IgD-negative memory B cell (primary cell): ENCODE data around the gene SDHAF3. TPM values are rescaled to one million over a fixed set of nuclear protein-coding genes. Genes with fewer than 3 reads are reported as not detected.
"Not testable (repeated sequence)": the region's sequence is repeated elsewhere in the genome, so short reads cannot be mapped to it uniquely, and the experiment has no call there.

Experiments used
- H3K27ac Mint-ChIP-seq, 3 donors: one replicate each; pipeline ENCODE4 v1.8.0; 2020 to 2022; ENCODE audit warnings: mild to moderate bottlenecking in 3 of 3, mixed read lengths in 3 of 3, moderate library complexity in 1 of 3
- H3K27me3 Mint-ChIP-seq: one replicate; pipeline ENCODE4 v1.8.0; 2021; ENCODE audit warnings: mixed read lengths
- H3K36me3 Mint-ChIP-seq: one replicate; pipeline ENCODE4 v1.8.0; 2020; ENCODE audit warnings: mild to moderate bottlenecking, mixed read lengths
- H3K4me1 Mint-ChIP-seq, 3 donors: one replicate each; pipeline ENCODE4 v1.8.0; 2020 to 2022; ENCODE audit warnings: mixed read lengths in 3 of 3, mild to moderate bottlenecking in 1 of 3
- H3K4me3 Mint-ChIP-seq, 4 donors: one replicate each; pipeline ENCODE4 v1.8.0; 2020 to 2022; ENCODE audit warnings: mild to moderate bottlenecking in 4 of 4, mixed read lengths in 4 of 4, moderate library complexity in 3 of 4
- H3K9me3 Mint-ChIP-seq, 3 donors: one replicate each; pipeline ENCODE4 v1.8.0; 2020 to 2021; ENCODE audit warnings: mixed read lengths in 3 of 3, mild to moderate bottlenecking in 1 of 3
- polyA plus RNA-seq: library from polyadenylated mRNA; unstranded; fragments of 300-500 nt; fragmentation: Illumina TruSeq; gene quantifications from one replicate; pipeline ENCODE4 v1.2.3, GENCODE V29; 2021

Gene SDHAF3
- polyA plus RNA-seq, 1 donor from 2014 or later, result 37.9 TPM

DNA sequence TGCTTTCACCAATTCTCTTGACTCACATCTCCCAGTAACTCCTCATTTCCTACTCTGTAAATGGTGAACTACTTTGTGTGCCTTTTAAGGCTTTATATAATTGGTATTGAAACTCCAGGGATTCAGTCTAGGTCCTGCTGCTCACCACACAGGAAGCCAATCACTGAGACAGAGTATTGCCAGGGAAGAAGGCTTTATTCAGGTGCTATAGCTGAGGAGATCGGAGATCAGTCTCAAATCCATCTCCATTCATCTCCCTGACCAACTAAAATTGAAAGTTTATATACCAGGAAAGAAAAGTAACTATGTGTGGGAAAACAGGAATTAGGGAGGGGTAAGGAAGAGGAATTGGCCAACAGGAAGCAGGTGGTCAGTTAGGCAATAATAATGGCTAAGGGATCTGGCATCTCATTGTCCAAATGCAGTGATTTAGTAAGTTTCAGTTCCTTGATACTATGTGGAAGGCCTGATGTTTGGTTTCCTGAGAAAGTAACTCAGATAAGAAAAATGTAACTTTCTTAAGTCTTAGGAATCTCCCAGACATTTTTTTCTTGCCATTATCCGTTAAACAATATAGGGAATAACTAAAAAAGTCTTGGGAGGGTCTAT, 10.2 kb upstream of the SDHAF3 start:
- H3K27me3 Mint-ChIP-seq, result peaks cover 6% of the 10 kb centered on the region

DNA sequence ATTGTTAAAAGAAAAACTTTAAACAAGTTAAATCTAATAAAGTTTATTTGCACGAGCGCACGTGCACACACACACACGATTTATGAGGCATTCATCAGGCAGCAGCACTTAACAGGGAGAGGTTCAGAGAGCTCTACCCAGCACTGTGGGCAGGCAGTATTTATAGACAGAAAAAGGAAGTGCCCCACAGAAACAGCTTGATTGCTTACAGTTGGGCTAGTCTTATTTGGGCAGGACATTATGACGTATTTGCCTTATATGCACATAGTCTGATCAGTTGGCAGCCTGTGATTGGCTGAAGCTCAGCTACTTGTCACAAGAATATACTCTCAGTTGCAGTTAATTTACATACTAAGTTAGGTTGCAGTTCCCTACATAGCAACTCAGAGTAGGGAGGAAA, 1.2 kb upstream of the SDHAF3 start:
- no peaks in the 10 kb centered on the region for H3K36me3 Mint-ChIP-seq
- peaks cover 22 to 38% (median 29%) of the 10 kb centered on the region in 3 donors for H3K4me1 Mint-ChIP-seq
- peak overlapping the region; percentile 53 to 99 (median 92) for H3K4me3 Mint-ChIP-seq
- H3K27me3 Mint-ChIP-seq, result no peaks in the 10 kb centered on the region
- H3K9me3 Mint-ChIP-seq, result peaks cover 0 to 4% (median 0%) of the 10 kb centered on the region in 3 donors
- H3K27ac Mint-ChIP-seq, result peak overlapping the region; percentile 86 to 96 (median 89)

More for the DNA sequence above, 10.2 kb upstream of the SDHAF3 start:
- H3K9me3 Mint-ChIP-seq, result peaks cover 3 to 4% (median 3%) of the 10 kb centered on the region in 3 donors
- H3K4me1 Mint-ChIP-seq, result no peaks in the 10 kb centered on the region
- no peak overlapping the region for H3K4me3 Mint-ChIP-seq
- H3K27ac Mint-ChIP-seq, result no peak overlapping the region
- peaks cover 3% of the 10 kb centered on the region for H3K36me3 Mint-ChIP-seq

DNA sequence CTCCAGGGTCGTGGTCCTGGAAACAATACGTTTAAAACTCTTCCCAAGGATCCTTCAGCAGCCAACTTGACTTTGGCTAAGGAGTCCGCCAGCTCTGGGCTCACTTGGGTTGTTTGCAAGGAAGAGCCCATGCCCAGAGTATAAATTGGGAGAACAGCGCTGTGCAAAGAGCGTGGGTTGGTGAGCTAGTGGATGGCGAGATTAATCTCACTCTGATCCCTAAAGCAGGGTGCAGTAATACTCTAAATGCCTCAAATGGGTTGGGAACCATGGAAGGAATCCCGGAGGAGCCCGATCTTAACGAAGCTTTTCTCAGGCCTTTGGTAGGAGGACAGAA, 495 bp upstream of the SDHAF3 start:
- peaks cover 22 to 40% (median 30%) of the 10 kb centered on the region in 3 donors for H3K4me1 Mint-ChIP-seq
- H3K27me3 Mint-ChIP-seq, result no peaks in the 10 kb centered on the region
- peak overlapping the region; percentile 90 to 99 (median 96) for H3K4me3 Mint-ChIP-seq
- peaks cover 0 to 4% (median 0%) of the 10 kb centered on the region in 3 donors for H3K9me3 Mint-ChIP-seq
- H3K36me3 Mint-ChIP-seq, result peaks cover 2% of the 10 kb centered on the region
- H3K27ac Mint-ChIP-seq, result peak overlapping the region; percentile 89 to 97 (median 96)

DNA sequence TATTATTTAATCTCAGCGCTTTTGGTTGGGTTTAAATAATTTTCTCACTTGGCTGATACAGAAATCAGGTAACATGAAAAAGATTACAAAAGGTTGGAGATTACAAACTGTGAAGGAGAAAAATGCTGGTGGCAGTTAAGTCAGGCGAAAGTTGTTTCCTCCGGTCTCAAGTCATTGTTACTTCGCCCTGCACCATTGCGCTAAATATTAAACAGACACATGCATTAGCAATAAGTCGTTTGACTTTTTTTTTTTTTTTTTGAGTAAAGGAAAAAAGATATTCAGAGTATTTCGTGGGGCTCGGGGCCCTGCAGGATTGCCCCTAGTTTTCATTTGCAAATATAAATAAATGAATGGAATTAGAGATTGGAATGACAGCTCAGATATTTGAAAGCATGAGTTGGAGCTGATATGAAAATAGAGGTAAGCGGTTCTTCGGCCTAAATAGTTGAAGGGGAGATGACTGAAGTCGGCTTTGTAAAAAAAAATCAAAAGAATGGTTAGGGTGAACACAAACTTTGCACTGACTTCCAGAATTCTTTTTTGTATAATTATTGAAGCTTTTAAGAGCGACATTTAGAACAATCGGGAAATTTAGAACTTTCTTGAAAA, 914 bp downstream of the SDHAF3 start:
- H3K4me1 Mint-ChIP-seq, result peaks cover 22 to 40% (median 33%) of the 10 kb centered on the region in 3 donors
- H3K36me3 Mint-ChIP-seq, result peaks cover 4% of the 10 kb centered on the region
- peak overlapping the region in 2 of 3 donors; percentile 89 to 97 for H3K27ac Mint-ChIP-seq
- peaks cover 0 to 4% (median 0%) of the 10 kb centered on the region in 3 donors for H3K9me3 Mint-ChIP-seq
- H3K27me3 Mint-ChIP-seq, result no peaks in the 10 kb centered on the region
- H3K4me3 Mint-ChIP-seq, result peak overlapping the region; percentile 90 to 99 (median 96)

DNA sequence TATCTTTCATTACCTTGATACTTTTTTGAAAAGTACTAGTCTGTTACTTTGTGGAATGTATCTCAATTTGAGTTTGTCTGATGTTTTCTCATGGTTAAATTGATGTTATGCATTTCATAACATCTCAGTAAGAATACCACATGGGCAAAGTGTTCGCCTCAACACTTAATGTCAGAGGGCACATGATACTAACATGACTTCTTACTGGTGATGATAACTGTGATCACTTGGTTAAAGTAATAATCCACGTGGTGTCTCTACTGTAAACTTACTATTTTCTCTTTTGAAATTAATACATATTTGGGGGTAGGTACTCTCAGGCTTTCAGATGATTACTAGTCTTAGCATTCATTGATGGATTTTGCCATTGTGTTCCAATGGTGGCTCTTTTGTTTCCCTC, 2.2 kb downstream of the SDHAF3 start:
- Mint-ChIP-seq H3K4me3 (peak overlapping the region in 3 of 4 donors; percentile 23 to 90 (median 53)), H3K27ac (peak overlapping the region in 1 of 3 donors; percentile 0), H3K27me3 (no peaks in the 10 kb centered on the region), H3K9me3 (peaks cover 0 to 4% (median 0%) of the 10 kb centered on the region in 3 donors), H3K4me1 (peaks cover 25 to 40% (median 35%) of the 10 kb centered on the region in 3 donors), H3K36me3 (peaks cover 6% of the 10 kb centered on the region)

DNA sequence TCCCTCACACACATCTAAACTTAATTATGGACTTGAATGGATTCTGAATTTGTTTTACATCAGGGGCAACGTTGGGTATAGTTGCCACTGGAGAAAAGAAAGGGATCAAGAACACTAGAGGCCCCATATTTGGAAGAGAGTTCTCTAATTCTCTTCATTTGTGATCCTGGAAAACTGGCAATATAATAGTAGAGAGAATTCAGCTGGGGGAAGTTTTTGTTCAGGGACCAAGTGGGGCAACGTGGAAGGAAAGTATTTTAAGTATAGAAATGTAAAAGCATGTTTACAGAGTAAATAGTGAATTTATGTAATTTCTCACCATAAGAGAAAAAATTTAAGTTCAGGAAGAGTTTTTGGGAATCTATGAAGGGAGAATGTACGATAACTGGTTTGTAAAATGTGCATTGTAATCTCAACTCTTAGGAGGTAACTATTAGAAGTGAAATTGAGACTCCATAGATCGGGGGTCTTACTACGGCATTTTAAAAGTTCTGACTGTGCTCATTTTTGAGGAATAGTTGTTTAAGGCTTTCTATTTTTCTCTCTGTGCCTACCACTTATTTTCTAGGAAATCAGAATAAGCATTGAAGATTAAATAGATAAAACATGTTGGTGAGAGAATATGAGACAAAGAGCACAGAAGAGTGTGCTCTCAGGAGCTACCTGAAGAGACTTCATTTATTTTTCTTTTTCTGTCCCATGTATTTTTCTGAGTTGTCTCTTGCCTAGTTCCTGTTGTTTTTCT, 3.4 kb downstream of the SDHAF3 start:
- Mint-ChIP-seq H3K4me1 (peaks cover 27 to 35% (median 35%) of the 10 kb centered on the region in 3 donors), H3K36me3 (peaks cover 10% of the 10 kb centered on the region), H3K27ac (no peak overlapping the region), H3K4me3 (peak overlapping the region in 1 of 4 donors; percentile 28), H3K27me3 (no peaks in the 10 kb centered on the region), H3K9me3 (peaks cover 2 to 7% (median 6%) of the 10 kb centered on the region in 3 donors)

DNA sequence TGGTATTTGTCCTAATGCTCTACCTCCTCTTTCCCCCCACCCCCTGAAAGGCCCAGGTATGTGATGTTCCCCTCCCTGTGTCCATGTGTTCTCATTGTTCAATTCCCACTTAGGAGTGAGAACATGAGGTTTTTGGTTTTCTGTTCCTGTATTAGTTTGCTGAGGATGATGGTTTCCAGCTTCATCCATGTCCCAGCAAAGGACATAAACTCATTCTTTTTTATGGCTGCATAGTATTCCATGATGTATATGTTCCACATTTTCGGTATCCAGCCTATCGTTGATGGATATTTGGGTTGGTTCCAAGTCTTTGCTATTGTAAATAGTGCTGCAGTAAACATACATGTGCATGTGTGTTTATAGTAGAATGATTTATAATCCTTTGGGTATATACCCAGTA, 5.6 kb downstream of the SDHAF3 start:
- H3K4me3 Mint-ChIP-seq, H3K27me3 Mint-ChIP-seq, H3K27ac Mint-ChIP-seq, H3K9me3 Mint-ChIP-seq: not testable (repeated sequence)
- peaks cover 15 to 27% (median 18%) of the 10 kb centered on the region in 3 donors for H3K4me1 Mint-ChIP-seq
- H3K36me3 Mint-ChIP-seq, result peaks cover 12% of the 10 kb centered on the region

DNA sequence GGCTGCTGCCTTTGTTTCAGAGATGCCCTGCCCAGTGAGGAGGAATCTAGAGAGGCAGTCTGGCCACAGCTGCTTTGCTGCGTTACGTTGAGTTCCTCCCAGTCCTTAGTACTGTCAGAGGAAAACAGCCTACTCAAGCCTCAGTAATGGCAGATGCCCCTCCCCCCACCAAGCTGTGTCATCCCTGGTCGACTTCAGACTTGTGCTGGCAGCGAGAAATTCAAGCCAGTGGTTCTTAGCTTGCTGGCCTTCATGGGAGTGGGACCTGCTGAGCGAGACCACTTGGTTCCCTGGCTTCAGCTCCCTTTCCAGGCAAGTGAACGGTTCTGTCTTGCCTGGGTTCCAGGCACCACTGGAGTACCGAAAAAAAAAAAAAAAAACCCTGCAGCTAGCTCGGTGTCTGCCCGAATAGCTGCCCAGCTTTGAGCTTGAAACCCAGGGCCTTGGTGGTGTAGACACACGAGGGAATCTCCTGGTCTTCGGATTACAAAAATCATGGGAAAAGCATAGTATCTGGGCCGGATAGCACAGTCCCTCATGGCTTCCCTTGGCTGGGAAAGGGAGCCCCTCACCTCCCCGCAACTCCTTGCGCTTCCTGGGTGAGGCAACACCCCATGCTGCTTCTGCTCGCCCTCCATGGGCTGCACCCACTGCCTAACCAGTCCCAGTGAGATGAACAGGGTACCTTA, 9.1 kb downstream of the SDHAF3 start:
- Mint-ChIP-seq H3K27ac (peak overlapping the region in 1 of 3 donors; percentile 46), H3K4me3 (no peak overlapping the region), H3K4me1 (peaks cover 5 to 13% (median 9%) of the 10 kb centered on the region in 3 donors), H3K9me3 (peaks cover 2 to 7% (median 2%) of the 10 kb centered on the region in 3 donors), H3K27me3 (no peaks in the 10 kb centered on the region), H3K36me3 (peaks cover 10% of the 10 kb centered on the region)

DNA sequence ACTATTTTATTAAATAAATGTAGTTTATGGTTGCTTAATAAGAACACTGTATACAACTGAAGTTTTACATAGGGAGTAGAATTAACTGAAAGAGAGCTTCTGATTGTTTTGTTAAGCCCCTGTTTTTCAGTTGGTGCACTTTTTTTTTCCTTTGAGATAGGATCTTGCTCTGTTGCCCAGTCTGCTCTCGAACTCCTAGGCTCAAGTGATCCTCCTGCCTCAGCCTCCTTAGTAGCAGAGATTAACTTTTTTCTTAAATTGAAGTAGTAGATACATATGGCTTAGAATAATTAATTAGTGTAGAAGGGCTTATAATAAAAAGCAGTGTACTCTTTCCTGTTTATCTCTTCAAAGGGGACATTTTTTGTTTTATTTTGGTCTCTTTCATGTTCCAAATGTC, 11.2 kb downstream of the SDHAF3 start:
- Mint-ChIP-seq H3K27ac (no peak overlapping the region), H3K9me3 (peaks cover 2 to 7% (median 2%) of the 10 kb centered on the region in 3 donors), H3K4me1 (peaks cover 5 to 9% (median 9%) of the 10 kb centered on the region in 3 donors), H3K4me3 (no peak overlapping the region), H3K36me3 (peaks cover 7% of the 10 kb centered on the region), H3K27me3 (no peaks in the 10 kb centered on the region)

DNA sequence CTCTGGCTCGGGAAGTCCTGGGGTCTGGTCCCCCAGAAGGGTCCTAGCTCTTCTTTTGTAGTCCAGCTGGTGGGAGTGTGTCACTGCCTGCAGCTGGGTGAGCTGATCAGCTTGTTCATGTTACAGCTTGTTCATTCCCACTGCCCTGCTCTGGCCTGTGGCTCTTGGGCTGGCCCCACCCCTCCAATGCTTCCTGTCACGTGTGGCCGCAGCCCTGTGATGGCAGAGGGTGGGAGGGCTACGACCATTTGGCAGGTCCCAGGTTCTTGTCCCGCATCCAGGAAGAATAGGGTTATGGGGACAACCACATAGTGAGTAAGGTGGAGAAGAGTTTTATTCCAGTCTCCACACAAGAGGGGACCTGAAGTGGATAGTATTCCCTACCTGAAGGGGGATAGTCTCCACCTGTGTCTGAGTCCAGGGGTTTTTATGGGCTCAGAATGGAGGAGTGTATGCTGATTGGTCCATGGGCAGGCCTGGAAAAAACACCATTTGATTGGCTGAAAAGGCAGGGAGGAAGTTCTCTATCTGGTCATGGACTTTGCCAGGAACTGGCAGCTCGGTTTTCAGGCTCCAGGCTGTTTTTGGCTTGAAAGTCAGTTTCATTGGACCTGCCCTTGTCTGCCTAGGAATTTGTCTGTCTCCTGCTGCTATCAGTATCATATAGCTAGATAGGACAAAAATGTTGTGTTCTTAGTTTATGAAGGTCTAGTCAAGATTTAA, 13.1 kb downstream of the SDHAF3 start:
- H3K36me3 Mint-ChIP-seq, result peaks cover 1% of the 10 kb centered on the region
- H3K27me3 Mint-ChIP-seq, result no peaks in the 10 kb centered on the region
- H3K27ac Mint-ChIP-seq, result no peak overlapping the region
- no peak overlapping the region for H3K4me3 Mint-ChIP-seq
- peaks cover 2 to 6% (median 5%) of the 10 kb centered on the region in 3 donors for H3K4me1 Mint-ChIP-seq
- H3K9me3 Mint-ChIP-seq, result peaks cover 0 to under 1% (median 0%) of the 10 kb centered on the region in 3 donors

DNA sequence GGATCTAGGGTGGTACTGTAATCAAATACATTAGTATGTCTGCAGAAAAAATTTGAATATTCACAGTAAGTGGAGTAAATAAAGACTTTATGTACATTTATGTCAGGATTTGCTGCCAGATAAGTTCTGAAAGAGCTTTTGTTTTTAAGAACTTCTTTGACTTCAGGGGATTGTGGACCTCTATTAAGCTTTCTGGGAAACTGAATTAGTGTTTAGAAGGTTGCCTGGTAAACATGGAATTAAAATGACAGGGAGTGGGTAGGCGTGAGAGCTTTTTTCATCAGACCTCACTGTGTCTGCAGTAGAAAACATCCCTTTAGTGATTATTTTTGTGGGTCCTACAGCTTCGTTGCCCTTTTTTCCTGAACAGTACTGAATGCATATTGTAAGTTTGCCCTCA, 15.7 kb downstream of the SDHAF3 start:
- peaks cover 0 to 2% (median 0%) of the 10 kb centered on the region in 3 donors for H3K9me3 Mint-ChIP-seq
- H3K4me1 Mint-ChIP-seq, result peaks cover 0 to 2% (median 0%) of the 10 kb centered on the region in 3 donors
- H3K27me3 Mint-ChIP-seq, result no peaks in the 10 kb centered on the region
- no peak overlapping the region for H3K4me3 Mint-ChIP-seq
- no peak overlapping the region for H3K27ac Mint-ChIP-seq
- H3K36me3 Mint-ChIP-seq, result no peaks in the 10 kb centered on the region

DNA sequence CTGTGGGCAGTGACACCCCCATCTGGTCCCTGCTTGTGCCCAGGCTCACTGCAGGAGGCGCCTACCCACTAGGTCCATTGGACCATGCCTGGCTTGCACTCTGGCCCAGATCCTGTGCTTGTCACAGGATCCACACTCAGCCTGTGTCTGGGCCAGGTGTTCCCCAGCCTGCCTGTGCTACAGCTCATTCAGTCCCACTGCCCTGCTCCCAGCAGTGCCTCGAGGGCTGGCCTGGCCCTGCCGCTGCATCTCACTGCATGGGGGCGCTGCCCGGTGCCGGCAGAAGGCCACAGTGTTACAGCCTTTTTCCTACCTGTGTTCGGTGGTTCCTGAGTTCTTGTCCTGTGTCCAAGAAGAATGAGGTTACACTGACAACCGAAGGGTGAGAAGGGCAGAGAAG, 21.3 kb downstream of the SDHAF3 start:
- peaks cover 9% of the 10 kb centered on the region for H3K36me3 Mint-ChIP-seq
- H3K27me3 Mint-ChIP-seq, result no peaks in the 10 kb centered on the region
- H3K9me3 Mint-ChIP-seq, result peaks cover 10 to 22% (median 15%) of the 10 kb centered on the region in 3 donors
- peaks cover 0 to 2% (median 0%) of the 10 kb centered on the region in 3 donors for H3K4me1 Mint-ChIP-seq
- no peak overlapping the region for H3K27ac Mint-ChIP-seq
- no peak overlapping the region for H3K4me3 Mint-ChIP-seq

DNA sequence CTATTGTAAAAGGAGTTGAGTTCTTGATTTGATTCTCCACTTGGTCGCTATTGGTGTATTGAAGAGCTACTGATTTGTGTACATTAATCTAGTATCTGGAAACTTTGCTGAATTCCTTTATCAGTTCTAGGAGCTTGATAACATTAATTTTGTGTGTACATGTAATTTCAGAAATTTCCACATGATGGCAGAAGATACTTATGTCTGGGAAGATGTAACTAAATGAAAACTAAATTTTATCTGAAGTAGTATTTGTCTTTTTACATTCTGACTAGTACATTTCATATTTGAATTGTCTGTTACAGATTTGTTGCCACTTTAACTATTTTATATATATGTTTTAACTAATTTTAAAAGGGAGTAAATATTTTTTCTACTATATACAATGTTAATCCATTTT, 27.6 kb downstream of the SDHAF3 start:
- no peaks in the 10 kb centered on the region for H3K27me3 Mint-ChIP-seq
- no peak overlapping the region for H3K4me3 Mint-ChIP-seq
- H3K4me1 Mint-ChIP-seq, result peaks cover 2 to 4% (median 4%) of the 10 kb centered on the region in 3 donors
- peaks cover 5% of the 10 kb centered on the region for H3K36me3 Mint-ChIP-seq
- H3K27ac Mint-ChIP-seq, result no peak overlapping the region
- peaks cover 2 to 12% (median 6%) of the 10 kb centered on the region in 3 donors for H3K9me3 Mint-ChIP-seq

DNA sequence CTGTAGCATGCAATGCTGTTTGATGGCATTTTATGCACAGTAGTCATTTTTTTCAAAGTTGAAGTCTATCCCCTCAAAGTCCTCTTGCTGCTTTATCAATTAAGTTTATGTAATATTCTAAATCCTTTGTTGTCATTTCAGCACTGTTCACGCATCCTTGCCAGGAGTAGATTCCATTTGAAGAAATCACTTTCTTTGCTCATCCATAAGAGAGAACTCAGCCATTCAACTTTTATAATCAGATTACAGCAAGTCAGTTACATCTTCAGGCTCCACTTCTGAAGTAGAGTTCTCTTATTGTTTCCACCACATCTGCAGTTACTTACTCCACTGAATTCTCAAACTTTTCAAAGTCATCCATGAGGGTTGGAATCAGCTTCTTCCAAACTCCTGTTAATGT, 32.3 kb downstream of the SDHAF3 start:
- no peak overlapping the region for H3K4me3 Mint-ChIP-seq
- H3K36me3 Mint-ChIP-seq, result peaks cover 13% of the 10 kb centered on the region
- H3K9me3 Mint-ChIP-seq, result no peaks in the 10 kb centered on the region
- H3K27me3 Mint-ChIP-seq, result no peaks in the 10 kb centered on the region
- H3K4me1 Mint-ChIP-seq, result peaks cover 0 to 3% (median 2%) of the 10 kb centered on the region in 3 donors
- H3K27ac Mint-ChIP-seq, result no peak overlapping the region
